Gastroesophageal sphincter (tissue), 3 donors: ENCODE data around the gene RTCA.

Source experiments
- EP300 ChIP-seq: sonication (generic); formaldehyde crosslinking; IDR thresholded peaks from one replicate; pipeline ENCODE4 v1.6.1; 2017; ENCODE audit warnings: antibody characterized with exemption, mild to moderate bottlenecking
- POLR2A ChIP-seq, 2 donors: fragments of 450-650 bp; IDR thresholded peaks; one replicate each; pipeline ENCODE4 v1.6.1; 2017; ENCODE audit warnings: antibody characterized with exemption in 2 of 2, mild to moderate bottlenecking in 2 of 2, moderate library complexity in 1 of 2
- POLR2AphosphoS5 ChIP-seq: sonication (generic); formaldehyde crosslinking; IDR thresholded peaks from one replicate; pipeline ENCODE4 v1.6.1; 2017; ENCODE audit warnings: antibody characterized with exemption
- TF ChIP-seq, protein P1 (sequence below), 4 experiments: fragments of 200-600 bp in 2 of 4; fragments of 450-650 bp in 2 of 4; sonication (generic) in 1 of 4; IDR thresholded peaks; one replicate each; pipeline ENCODE4 v1.5.1; 2017 to 2019; ENCODE audit warnings: antibody characterized with exemption in 4 of 4, mild to moderate bottlenecking in 2 of 4, moderate library complexity in 2 of 4

- TF ChIP-seq, protein P1, sequence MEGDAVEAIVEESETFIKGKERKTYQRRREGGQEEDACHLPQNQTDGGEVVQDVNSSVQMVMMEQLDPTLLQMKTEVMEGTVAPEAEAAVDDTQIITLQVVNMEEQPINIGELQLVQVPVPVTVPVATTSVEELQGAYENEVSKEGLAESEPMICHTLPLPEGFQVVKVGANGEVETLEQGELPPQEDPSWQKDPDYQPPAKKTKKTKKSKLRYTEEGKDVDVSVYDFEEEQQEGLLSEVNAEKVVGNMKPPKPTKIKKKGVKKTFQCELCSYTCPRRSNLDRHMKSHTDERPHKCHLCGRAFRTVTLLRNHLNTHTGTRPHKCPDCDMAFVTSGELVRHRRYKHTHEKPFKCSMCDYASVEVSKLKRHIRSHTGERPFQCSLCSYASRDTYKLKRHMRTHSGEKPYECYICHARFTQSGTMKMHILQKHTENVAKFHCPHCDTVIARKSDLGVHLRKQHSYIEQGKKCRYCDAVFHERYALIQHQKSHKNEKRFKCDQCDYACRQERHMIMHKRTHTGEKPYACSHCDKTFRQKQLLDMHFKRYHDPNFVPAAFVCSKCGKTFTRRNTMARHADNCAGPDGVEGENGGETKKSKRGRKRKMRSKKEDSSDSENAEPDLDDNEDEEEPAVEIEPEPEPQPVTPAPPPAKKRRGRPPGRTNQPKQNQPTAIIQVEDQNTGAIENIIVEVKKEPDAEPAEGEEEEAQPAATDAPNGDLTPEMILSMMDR (IDR thresholded peaks at IDR 0.05) = no peak
- TF ChIP-seq EP300 (no peak), POLR2A (IDR thresholded peaks at IDR 0.05) (no peak), POLR2AphosphoS5 (no peak)
Observed at GRCh38 chr1:100302739-100303138, 36.7 kb downstream of the RTCA start.
